Upper lobe of left lung (tissue), 6 donors: ENCODE measurements around the gene BHLHE40. TPM values are rescaled to one million over a fixed set of nuclear protein-coding genes. Genes with fewer than 3 reads are reported as not detected.
A peak's percentile ranks its signal among the peaks of the same experiment; 100 is the strongest.

Experiments
- ATAC-seq, 2 donors: fragments of 200-7000 bp; cut with Tn5 transposase; one replicate each; pipeline ENCODE4 v1.9.1; 2022; ENCODE audit warnings: mild to moderate bottlenecking in 2 of 2, moderate library complexity in 2 of 2; ENCODE audit not compliant: low FRiP score in 2 of 2
- DNase-seq, 2 donors: peaks; one replicate each; pipeline ENCODE4 v3.0.0-alpha.2; 2019 to 2020
- H3K27ac ChIP-seq, 4 donors: fragments of 200-600 bp; sonication (generic); one replicate each; pipeline ENCODE4 v1.5.1; 2016 to 2019
- H3K27me3 ChIP-seq, 4 donors: fragments of 200-600 bp; sonication (generic); one replicate each; pipeline ENCODE4 v1.5.1; 2017 to 2019
- H3K36me3 ChIP-seq, 4 donors: fragments of 200-600 bp; sonication (generic); one replicate each; pipeline ENCODE4 v1.5.1; 2016 to 2019
- H3K4me1 ChIP-seq, 4 donors: fragments of 200-600 bp; sonication (generic); one replicate each; pipeline ENCODE4 v1.5.1; 2018 to 2019
- H3K4me3 ChIP-seq, 4 donors: fragments of 200-600 bp; sonication (generic); one replicate each; pipeline ENCODE4 v1.5.1; 2017 to 2019; ENCODE audit warnings: mild to moderate bottlenecking in 2 of 4, moderate library complexity in 1 of 4
- H3K9me3 ChIP-seq, 4 donors: fragments of 200-600 bp; sonication (generic); one replicate each; pipeline ENCODE4 v1.5.1; 2018 to 2019
- CTCF ChIP-seq, 6 experiments: fragments of 450-650 bp in 4 of 6; fragments of 200-600 bp in 2 of 6; sonication (generic) in 2 of 6; IDR thresholded peaks; one replicate each; pipeline ENCODE4 v1.5.1; 2016 to 2019; ENCODE audit warnings: antibody characterized with exemption in 6 of 6
- EP300 ChIP-seq, 4 donors: sonication (generic); formaldehyde crosslinking; IDR thresholded peaks; one replicate each; pipeline ENCODE4 v1.5.1; 2017; ENCODE audit warnings: antibody characterized with exemption in 4 of 4, control low read depth in 2 of 4
- POLR2A ChIP-seq, 4 donors: fragments of 450-650 bp; IDR thresholded peaks; one replicate each; pipeline ENCODE4 v1.5.1; 2016 to 2017; ENCODE audit warnings: antibody characterized with exemption in 4 of 4, mild to moderate bottlenecking in 2 of 4
- POLR2AphosphoS5 ChIP-seq, 2 donors: sonication (generic); formaldehyde crosslinking; IDR thresholded peaks; one replicate each; pipeline ENCODE4 v1.5.1; 2017; ENCODE audit warnings: antibody characterized with exemption in 2 of 2
- WGBS, 2 donors: methylation state at CpG; one replicate each; pipeline ENCODE4 v1.1.5; 2017 to 2018; 5-methylcytosine and 5-hydroxymethylcytosine counted together
- total RNA-seq, 6 donors: library from RNA; depleted of rRNA in 4 of 6; stranded (reverse); fragments of >200 nt in 4 of 6; gene quantifications; one replicate each; pipeline versions ENCODE4 v1.1.0 to v1.2.1, GENCODE V29; 2016 to 2021
- donor health status: DM: no; HTN: no; CAD: no; lungs with moderate emphysema.
- donor health status: DM: no; HTN: yes; CAD: no; lungs with severe emphysema.

Gene BHLHE40
- total RNA-seq, 6 donors from 2014 or later: 58.7 to 129 (median 78.6) TPM

- Histone ChIP-seq H3K4me1 (peaks cover 22 to 28% (median 24%) of the 10 kb centered on the region in 4 donors), H3K27me3 (no peaks in the 10 kb centered on the region), H3K9me3 (no peaks in the 10 kb centered on the region), H3K36me3 (no peaks in the 10 kb centered on the region), H3K27ac (no peak overlapping the region), H3K4me3 (no peak overlapping the region)
- ATAC-seq (no peak), DNase-seq (no peak)
- no peak for TF ChIP-seq POLR2A (IDR thresholded peaks at IDR 0.05)
- TF ChIP-seq POLR2AphosphoS5 (IDR thresholded peaks at IDR 0.05): no peak
- TF ChIP-seq CTCF (IDR thresholded peaks at IDR 0.05): no peak
- TF ChIP-seq EP300 (IDR thresholded peaks at IDR 0.05): no peak
- 90 to 95% methylated on average over 17 of the region's 17 CpGs for WGBS, 2 donors
Observed at GRCh38 chr3:5021116-5022092, 42.2 kb downstream of the BHLHE40 start.

GRCh38 chr3:5022187-5022965, 43.1 kb downstream of the BHLHE40 start:
- no peaks in the 10 kb centered on the region for H3K36me3 ChIP-seq
- no peaks in the 10 kb centered on the region for H3K27me3 ChIP-seq
- 79 to 81% methylated on average over 6 of the region's 6 CpGs for WGBS, 2 donors
- DNase-seq: no peak
- TF ChIP-seq EP300 (IDR thresholded peaks at IDR 0.05): no peak
- TF ChIP-seq POLR2A (IDR thresholded peaks at IDR 0.05): no peak
- no peak for TF ChIP-seq CTCF (IDR thresholded peaks at IDR 0.05)
- TF ChIP-seq POLR2AphosphoS5 (IDR thresholded peaks at IDR 0.05): no peak
- H3K4me1 ChIP-seq: peaks cover 12 to 27% (median 22%) of the 10 kb centered on the region in 4 donors
- no peak for ATAC-seq
- no peak overlapping the region for H3K27ac ChIP-seq
- no peak overlapping the region for H3K4me3 ChIP-seq
- H3K9me3 ChIP-seq: no peaks in the 10 kb centered on the region

- ATAC-seq: peak in 1 of 2 donors; percentile 74
- Histone ChIP-seq H3K27me3 (no peaks in the 10 kb centered on the region), H3K36me3 (no peaks in the 10 kb centered on the region), H3K27ac (peak overlapping the region in 2 of 4 donors; percentile 5 to 10), H3K9me3 (no peaks in the 10 kb centered on the region), H3K4me1 (peaks cover 4 to 22% (median 14%) of the 10 kb centered on the region in 4 donors), H3K4me3 (no peak overlapping the region)
- no peak for TF ChIP-seq CTCF (IDR thresholded peaks at IDR 0.05)
- peak in 1 of 2 donors; percentile 27 for TF ChIP-seq POLR2AphosphoS5 (IDR thresholded peaks at IDR 0.05)
- no peak for TF ChIP-seq POLR2A (IDR thresholded peaks at IDR 0.05)
- TF ChIP-seq EP300 (IDR thresholded peaks at IDR 0.05): peak in 1 of 4 donors; percentile 25
- 75 to 77% methylated on average over 15 of the region's 15 CpGs for WGBS, 2 donors
- no peak for DNase-seq
Observed at GRCh38 chr3:5022966-5023776, 43.9 kb downstream of the BHLHE40 start.

GRCh38 chr3:5023777-5024346, 44.6 kb downstream of the BHLHE40 start:
- Histone ChIP-seq H3K27ac (peak overlapping the region in 2 of 4 donors; percentile 5 to 10), H3K4me3 (no peak overlapping the region), H3K4me1 (peaks cover 0 to 16% (median 13%) of the 10 kb centered on the region in 4 donors), H3K27me3 (no peaks in the 10 kb centered on the region), H3K36me3 (no peaks in the 10 kb centered on the region), H3K9me3 (no peaks in the 10 kb centered on the region)
- WGBS, 2 donors: 90% methylated on average over 9 of the region's 9 CpGs
- TF ChIP-seq CTCF (IDR thresholded peaks at IDR 0.05): no peak
- TF ChIP-seq EP300 (IDR thresholded peaks at IDR 0.05): no peak
- TF ChIP-seq POLR2AphosphoS5 (IDR thresholded peaks at IDR 0.05): no peak
- no peak for TF ChIP-seq POLR2A (IDR thresholded peaks at IDR 0.05)
- no peak for ATAC-seq
- no peak for DNase-seq
